Brain microvascular endothelial cell (primary cell): ENCODE measurements around the gene TJAP1.

Source experiments
- DNase-seq: peaks from one replicate; pipeline ENCODE4 v3.0.0-alpha.2; 2020
- H3K27ac ChIP-seq: fragments of 250-450 bp; sonication (Bioruptor Pico); 2 replicates; pipeline ENCODE4 v1.5.1; 2020; ENCODE audit warnings: mild to moderate bottlenecking, moderate library complexity
- H3K27me3 ChIP-seq: fragments of 250-450 bp; sonication (Bioruptor Pico); replicated peaks from 2 replicates; pipeline ENCODE4 v1.5.1; 2020; ENCODE audit warnings: mild to moderate bottlenecking
- H3K36me3 ChIP-seq: fragments of 250-450 bp; sonication (Bioruptor Pico); replicated peaks from 2 replicates; pipeline ENCODE4 v1.5.1; 2020; ENCODE audit warnings: mild to moderate bottlenecking
- H3K4me3 ChIP-seq: 2 replicates; pipeline ENCODE4 v1.5.1; 2011; ENCODE audit warnings: low read depth, mild to moderate bottlenecking, control low read depth, low read length, moderate library complexity
- in situ Hi-C: cut with HindIII; loops from 2 replicates; pipeline ENCODE4 v1.10.0; 2017; ENCODE audit warnings: low sequenced_read_pairs, low pct_ligation_motif_present
- TF ChIP-seq, protein P1 (sequence below): IDR thresholded peaks from 2 replicates; pipeline ENCODE4 v1.5.1; 2011; ENCODE audit warnings: low read depth, mild to moderate bottlenecking, moderate library complexity, low read length, control low read depth, inconsistent platforms; ENCODE audit errors: missing control alignments

TJAP1 gene

DNA sequence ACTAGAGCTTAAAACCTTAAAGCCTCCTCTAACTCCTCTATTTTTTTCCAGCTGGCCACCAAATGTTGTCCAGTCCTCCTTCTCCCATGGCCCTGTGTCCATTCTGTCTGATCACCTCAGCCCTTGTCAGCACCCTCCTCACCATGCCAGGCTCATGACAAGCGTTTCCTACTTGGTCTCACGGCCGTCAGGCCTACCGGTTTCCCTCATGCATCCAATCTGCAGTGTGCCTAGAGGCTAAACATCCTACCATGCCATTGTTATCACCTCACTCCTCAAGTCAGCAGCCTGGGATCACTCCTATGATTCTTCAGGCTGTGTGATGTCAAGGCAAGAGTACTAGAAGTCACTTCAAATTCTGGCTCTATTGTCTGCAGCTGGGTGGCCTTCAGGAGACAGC, 9.6 kb upstream of the TJAP1 start:
- Histone ChIP-seq H3K4me3 (no peak overlapping the region), H3K27ac (no peak overlapping the region), H3K36me3 (no peaks in the 10 kb centered on the region), H3K27me3 (no peaks in the 10 kb centered on the region)
- in situ Hi-C loops: no loop called here
- TF ChIP-seq, protein P1, sequence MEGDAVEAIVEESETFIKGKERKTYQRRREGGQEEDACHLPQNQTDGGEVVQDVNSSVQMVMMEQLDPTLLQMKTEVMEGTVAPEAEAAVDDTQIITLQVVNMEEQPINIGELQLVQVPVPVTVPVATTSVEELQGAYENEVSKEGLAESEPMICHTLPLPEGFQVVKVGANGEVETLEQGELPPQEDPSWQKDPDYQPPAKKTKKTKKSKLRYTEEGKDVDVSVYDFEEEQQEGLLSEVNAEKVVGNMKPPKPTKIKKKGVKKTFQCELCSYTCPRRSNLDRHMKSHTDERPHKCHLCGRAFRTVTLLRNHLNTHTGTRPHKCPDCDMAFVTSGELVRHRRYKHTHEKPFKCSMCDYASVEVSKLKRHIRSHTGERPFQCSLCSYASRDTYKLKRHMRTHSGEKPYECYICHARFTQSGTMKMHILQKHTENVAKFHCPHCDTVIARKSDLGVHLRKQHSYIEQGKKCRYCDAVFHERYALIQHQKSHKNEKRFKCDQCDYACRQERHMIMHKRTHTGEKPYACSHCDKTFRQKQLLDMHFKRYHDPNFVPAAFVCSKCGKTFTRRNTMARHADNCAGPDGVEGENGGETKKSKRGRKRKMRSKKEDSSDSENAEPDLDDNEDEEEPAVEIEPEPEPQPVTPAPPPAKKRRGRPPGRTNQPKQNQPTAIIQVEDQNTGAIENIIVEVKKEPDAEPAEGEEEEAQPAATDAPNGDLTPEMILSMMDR: no peak
- DNase-seq: no peak

DNA sequence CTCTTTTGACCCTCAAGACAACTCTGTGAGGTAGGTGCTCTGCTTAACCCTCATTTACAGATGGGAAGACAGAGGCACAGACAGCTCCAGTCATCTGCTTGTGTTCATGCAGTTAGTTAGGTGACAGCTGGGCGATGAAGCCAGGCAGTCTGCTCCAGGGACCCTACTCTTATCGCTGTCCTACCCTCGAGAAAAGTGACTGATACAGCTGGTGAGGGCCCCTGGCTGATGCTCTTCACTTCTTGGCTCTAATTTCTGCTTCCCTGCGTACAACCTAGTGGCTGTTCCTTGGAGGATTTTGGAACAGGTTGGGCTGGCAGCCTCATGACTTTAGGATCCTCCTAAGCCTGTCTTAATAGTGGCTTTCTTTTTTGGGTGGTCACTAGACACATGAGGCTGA, 9.1 kb upstream of the TJAP1 start:
- no peak for DNase-seq
- TF ChIP-seq, protein P1: no peak
- Histone ChIP-seq H3K27ac (no peak overlapping the region), H3K4me3 (no peak overlapping the region), H3K27me3 (no peaks in the 10 kb centered on the region), H3K36me3 (no peaks in the 10 kb centered on the region)
- in situ Hi-C loops: no loop called here

DNA sequence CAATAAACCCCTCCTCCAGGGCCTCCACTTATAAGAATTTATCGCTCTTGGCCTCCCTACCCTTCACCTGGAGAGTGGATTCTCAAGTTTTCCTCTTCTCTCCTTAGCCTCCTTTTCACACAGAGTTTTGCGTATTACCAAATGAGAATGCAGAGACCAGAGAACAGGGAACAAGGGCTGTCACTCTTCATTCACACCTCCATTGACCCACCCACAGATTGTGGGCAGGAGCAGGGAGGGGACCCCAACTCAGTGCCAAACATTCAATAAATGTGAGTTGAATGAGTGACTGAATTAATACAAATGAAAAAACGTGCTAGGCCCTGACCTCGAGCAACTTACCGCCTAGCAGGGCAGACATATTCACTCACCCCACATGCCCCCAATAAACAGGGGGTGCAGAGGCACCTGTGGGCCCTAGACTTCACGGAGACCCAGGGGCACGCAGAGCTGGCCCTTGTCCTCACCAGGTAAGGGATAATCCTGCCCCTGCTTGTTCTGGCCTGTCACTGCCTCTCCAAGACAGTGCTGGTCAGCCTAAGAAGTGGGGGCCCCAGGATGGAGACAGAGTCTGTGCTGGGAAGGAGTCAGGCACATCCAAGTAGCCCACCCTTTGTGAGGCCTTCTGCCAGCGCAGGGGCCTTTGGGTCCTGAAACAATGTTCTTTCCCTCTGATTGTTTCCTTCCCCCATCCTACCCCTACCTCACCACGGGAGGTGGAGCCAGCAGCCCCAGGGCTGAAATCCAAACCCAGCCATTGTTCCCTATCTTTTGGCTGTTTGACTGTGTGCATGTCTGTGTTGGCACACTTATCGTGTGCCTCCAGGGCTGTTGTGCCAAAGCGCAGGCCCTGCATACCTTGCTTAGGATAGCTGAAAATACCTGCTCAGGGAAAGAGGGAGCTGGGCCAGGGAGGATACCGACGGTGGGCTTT, 8.4 kb upstream of the TJAP1 start:
- H3K4me3 ChIP-seq: no peak overlapping the region
- no peaks in the 10 kb centered on the region for H3K27me3 ChIP-seq
- TF ChIP-seq, protein P1: no peak
- no peak for DNase-seq
- H3K36me3 ChIP-seq: no peaks in the 10 kb centered on the region
- in situ Hi-C loops: no loop called here
- no peak overlapping the region for H3K27ac ChIP-seq

DNA sequence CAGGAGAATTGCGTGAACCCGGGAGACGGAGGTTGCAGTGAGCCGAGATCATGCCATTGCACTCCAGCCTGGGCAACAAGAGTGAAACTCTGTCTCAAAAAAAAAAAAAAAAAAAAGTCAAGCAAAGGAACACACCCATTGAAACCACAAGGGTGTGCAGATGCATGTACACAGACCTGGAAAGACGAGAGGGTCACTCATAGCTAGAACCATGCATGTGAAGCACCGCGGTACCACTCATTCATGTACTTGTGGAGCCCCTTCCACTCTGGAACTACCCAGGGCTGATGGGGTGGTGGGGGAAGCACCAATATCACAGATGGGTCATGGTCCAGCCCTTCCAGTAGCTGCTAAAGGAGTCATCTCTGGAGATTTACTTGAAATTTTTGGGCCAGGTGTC, 7.4 kb upstream of the TJAP1 start:
- Histone ChIP-seq H3K27me3 (no peaks in the 10 kb centered on the region), H3K27ac (no peak overlapping the region), H3K36me3 (no peaks in the 10 kb centered on the region), H3K4me3 (no peak overlapping the region)
- in situ Hi-C loops: no loop called here
- TF ChIP-seq, protein P1: no peak
- DNase-seq: no peak

DNA sequence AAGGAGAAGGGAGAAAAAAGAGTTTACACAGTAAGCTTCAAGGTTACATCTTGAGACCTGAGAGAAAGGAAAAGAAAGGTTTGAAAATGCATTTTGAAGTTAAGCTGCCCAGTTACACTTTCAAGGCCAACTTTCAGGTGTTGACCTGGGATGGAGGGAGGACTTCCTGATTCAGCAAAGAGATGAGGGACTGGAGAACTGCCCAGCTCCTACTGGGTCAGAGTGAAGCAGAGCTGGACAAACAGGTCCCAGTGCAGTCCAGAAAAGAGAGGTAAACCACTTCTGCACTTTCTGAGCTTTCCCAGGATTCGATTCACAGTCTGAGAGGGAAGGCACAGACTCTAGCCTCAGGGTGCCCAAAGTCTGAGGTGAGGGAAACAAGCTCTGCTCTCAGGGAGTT, 6.0 kb upstream of the TJAP1 start:
- Histone ChIP-seq H3K36me3 (no peaks in the 10 kb centered on the region), H3K27me3 (no peaks in the 10 kb centered on the region), H3K4me3 (no peak overlapping the region), H3K27ac (no peak overlapping the region)
- in situ Hi-C loops: no loop called here
- no peak for DNase-seq
- TF ChIP-seq, protein P1: no peak
